ENCODE data around the gene ATP4A.

- TF ChIP-seq CTCF (IDR thresholded peaks at IDR 0.05), result no peak
- TF ChIP-seq POLR2A (IDR thresholded peaks at IDR 0.05), result no peak
These were observed 46.4 kb upstream of the ATP4A start for GRCh38 chr19:35609851-35610353.
